Limb (tissue), 2 donors: ENCODE results near the gene INPP5J.
"Not testable (repeated sequence)": the region's sequence is repeated elsewhere in the genome, so short reads cannot be mapped to it uniquely, and the experiment has no call there.

Experiments
- DNase-seq, 2 donors: peaks; one replicate each; pipeline ENCODE4 v3.0.0-alpha.2; 2016; ENCODE audit errors: extremely low spot score in 2 of 2

Gene INPP5J, protein sequence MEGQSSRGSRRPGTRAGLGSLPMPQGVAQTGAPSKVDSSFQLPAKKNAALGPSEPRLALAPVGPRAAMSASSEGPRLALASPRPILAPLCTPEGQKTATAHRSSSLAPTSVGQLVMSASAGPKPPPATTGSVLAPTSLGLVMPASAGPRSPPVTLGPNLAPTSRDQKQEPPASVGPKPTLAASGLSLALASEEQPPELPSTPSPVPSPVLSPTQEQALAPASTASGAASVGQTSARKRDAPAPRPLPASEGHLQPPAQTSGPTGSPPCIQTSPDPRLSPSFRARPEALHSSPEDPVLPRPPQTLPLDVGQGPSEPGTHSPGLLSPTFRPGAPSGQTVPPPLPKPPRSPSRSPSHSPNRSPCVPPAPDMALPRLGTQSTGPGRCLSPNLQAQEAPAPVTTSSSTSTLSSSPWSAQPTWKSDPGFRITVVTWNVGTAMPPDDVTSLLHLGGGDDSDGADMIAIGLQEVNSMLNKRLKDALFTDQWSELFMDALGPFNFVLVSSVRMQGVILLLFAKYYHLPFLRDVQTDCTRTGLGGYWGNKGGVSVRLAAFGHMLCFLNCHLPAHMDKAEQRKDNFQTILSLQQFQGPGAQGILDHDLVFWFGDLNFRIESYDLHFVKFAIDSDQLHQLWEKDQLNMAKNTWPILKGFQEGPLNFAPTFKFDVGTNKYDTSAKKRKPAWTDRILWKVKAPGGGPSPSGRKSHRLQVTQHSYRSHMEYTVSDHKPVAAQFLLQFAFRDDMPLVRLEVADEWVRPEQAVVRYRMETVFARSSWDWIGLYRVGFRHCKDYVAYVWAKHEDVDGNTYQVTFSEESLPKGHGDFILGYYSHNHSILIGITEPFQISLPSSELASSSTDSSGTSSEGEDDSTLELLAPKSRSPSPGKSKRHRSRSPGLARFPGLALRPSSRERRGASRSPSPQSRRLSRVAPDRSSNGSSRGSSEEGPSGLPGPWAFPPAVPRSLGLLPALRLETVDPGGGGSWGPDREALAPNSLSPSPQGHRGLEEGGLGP

DNA sequence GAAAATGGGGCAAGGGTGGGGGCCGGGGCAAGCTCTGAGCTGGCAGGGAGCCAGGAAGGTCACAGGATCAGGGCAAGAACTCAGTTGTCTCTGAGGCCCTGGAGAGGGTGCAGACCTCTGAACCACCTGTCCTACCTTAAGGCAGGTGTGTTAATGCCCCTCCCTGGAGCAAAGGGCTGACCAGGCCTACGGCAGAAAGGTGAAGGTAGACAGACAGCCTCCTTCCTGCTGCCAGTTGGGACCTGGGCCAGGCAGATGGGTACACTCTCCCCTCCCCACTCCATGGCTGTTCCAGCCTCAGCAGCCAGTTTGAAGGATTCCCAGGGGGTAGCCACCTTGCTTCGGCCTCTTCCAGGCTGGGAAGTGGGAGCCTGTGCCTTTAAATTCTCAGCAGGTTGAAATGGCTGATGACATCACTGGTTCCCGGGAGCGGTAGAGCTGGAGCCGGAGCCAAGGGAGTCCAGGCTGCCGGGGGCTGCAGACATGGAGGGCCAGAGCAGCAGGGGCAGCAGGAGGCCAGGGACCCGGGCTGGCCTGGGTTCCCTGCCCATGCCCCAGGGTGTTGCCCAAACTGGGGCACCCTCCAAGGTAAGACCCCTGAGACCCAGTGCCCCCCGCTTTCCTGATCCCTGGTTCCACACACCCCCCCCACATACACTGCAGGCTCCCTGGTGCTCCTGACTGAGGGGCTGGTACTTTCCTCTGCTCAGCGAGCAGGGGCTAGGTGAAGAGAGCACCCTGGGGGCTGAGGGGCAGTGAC, at the start of gene INPP5J:
Gene INPP5J, plus strand, starts transcription at position 435 of the 760 bp plus-strand sequence. Its CDS starts 49 bp downstream, at position 484.
- DNase-seq: peak in 1 of 2 donors; percentile 68

DNA sequence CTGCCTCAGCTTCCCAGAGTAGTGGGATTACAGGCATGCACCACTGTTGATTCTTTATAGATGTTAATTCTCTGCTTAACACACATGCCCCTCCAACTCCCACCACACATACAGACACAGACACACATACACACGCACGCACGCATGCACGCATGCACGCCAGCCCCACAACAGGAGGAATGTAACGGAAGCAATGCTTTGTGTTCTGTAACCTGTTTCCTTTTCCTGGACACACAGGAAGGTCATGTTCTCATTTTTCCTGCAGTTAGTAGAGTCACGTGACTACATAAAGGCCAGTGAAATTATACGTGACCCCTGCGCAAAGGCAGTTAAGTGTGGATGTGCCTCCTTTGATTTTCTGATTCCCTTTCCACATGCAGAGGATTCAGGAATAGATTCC, 49.6 kb upstream of the INPP5J start:
- not testable (repeated sequence) for DNase-seq

DNA sequence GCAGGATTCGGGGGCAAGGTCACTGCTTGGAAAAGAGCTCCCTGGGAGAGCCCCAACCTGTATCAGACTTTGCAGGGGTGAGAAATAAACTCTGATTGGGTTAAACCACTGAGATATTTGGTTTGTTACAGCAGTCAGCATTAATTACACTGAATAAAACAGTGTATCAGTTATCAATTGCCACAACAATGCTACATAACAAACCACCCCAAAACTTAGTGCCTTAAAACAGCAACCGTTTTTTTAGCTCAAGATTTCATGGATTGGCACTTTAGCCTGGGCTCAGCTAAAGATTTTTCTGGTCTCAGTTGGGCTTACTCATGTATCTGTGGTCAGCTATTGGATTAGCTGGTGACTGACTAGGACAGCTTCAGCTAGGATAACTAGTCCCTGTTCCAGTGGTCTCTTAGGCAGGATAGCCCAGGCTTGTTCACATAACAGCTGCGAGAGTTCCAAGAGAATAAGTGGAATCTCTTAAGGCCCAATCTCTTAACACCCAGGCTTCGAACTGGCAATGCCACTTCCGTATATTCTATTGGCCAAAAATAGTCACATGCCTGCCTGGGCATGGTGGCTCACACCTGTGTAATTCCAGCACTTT, 49.1 kb upstream of the INPP5J start:
- not testable (repeated sequence) for DNase-seq

DNA sequence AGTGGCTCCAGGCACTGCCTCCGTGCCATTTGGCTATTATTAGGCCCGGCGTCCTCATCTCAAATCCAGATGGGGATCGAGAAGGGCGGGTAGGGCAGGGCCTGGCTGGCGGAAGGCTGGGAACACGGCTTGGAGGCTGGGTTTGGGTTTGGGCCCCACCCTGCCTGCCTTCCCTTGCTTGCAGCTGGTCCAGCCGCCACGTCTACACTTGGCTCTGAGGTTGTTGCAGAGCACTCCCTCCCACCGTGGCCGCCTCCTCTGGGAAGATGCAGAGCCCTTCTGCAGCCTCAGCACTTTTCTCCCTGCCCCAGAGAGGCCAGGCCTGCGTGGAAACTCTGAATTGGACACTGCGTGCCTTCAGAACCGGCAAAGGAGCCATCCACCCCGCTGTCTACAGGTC, 46.8 kb upstream of the INPP5J start:
- DNase-seq: peak; percentile 74 to 82

DNA sequence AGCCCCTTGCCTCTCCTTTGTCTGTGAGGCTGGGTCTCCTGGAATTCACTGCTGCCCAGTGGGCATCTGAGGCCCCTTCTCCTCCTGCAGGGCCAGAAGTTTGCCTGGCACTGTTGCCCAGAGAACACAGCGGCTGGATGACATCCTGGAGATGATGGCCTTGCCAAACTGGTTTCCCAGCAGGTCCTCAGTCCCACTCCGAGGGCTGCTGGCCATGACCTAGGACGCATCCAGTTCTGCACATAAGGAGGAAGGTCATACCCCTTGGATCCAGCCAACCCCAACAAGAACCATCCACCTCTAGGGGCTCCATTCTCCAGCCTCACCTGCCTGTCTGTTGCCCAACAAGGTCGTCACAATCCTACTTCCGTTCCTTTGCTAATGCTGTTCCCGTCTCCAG, 45.1 kb upstream of the INPP5J start:
- no peak for DNase-seq

DNA sequence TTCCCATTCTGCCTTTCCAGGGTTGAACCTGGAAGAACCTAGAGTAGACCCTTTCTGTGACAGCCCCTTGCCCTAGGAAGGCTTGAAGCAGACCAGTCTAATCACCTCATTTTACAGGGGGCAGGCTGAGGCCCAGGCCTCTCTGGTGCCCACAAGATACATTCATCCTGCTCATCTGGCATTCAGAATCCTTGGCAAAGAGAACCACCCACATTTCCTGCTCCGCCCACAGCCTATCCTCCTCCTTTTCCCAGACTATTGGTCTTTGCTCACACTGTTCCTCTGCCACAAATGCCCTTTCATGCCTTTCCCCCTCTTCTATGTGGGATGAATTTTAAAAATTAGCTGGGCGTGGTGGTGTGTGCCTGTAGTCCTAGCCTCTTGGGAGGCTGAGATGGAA, 44.4 kb upstream of the INPP5J start:
- not testable (repeated sequence) for DNase-seq

DNA sequence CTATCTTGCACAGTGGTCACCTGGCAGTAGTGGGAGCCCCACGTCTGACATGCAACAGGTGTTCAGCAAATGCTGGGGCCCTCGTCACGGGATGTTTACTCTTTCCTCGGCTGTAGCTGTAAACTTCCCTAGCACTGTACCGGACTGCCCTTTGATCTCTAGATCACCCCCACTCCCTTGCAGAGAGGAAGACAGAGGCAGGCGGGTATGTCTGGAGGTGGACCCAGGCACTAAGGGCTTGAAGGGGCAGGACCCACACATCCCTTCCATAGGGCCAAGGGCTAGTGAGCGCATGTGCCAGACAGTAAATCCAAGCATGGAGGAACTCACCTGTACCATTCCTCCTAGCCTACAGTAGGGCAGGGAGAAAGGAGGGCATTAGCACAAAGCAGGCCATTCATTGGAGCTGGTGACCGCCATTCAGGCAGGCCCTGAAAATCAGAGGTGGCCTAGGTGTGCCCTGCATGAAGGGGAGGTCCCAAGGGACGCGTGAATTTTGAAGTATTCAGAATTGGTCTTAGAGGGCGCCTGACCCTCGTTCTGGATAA, 43.6 kb upstream of the INPP5J start:
- DNase-seq: no peak

DNA sequence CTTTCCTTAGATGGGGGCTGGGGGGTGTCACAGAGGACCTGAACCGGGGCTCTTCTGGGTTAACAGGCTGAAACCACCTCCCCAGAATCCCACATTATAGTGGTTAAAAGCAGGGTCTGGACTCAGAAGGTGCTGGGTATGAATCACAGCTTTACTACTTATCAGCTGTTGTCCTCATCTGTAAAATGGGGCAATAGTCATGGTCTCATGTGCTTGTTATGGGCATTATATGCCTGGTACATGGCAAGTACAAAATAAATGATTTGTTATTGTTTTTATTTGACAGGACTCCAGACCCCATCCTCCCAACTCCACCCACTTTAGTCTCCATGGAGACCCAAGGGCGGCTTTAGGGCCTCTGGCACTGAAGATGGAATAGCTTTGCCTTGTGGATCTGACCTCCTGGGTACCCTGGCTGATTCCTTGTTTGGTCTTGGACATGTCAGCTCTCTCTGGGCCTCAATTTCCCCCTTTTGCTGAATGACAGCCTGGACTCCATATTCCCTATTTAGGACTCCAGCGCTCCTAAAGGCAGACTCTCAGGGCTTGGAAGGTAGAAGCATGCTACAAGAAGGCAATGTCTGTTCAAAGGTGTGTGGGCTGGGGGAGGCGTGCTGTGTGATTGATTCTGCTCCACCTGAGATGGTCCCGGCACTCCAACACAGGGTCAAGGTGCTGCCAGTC, 42.5 kb upstream of the INPP5J start:
- no peak for DNase-seq

DNA sequence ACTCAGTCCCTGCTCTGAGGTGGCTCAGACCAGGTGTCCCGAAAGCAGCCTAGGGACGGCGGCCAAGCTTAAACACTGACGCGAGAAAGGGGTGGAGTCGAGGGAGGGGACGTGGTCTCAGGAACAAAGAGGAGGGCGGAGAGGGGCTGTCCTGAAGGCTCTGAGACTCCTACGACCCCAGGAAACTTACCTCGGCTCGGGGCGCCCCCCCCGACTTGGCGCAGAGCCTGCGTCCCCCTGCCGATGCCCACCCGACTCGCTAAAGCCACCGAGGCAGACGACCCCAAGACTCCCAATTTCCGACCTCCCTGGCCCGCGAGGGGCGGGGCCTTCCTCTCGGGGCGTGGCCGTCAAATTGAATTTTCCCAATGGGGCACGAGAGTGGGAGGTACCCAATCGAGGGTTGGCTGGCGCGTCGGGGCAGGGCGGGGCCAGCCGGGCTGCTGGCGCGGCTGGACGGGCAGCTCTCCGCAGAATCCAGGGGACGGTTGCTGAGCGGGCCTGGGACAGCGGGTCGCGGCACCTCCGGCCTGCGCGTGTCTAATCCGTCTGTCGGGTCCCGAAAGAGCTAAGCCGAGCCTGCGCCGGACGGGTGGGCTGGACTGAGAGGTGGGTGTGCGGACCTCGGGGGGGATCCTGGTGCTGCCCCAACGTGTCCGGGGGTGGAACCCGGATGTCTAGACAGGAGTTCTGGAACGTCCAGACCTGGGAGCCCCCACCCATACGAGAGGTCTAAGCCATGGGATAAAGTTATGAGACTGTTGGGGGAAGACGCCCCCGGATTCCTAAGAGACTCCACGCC, 41.7 kb upstream of the INPP5J start, which contains the start of gene SMTN:
Gene SMTN, plus strand, starts transcription at position 471 of the 802 bp plus-strand sequence. CDS start 1,941 bp downstream, outside the sequence.
- DNase-seq: peak; percentile 93 to 97

DNA sequence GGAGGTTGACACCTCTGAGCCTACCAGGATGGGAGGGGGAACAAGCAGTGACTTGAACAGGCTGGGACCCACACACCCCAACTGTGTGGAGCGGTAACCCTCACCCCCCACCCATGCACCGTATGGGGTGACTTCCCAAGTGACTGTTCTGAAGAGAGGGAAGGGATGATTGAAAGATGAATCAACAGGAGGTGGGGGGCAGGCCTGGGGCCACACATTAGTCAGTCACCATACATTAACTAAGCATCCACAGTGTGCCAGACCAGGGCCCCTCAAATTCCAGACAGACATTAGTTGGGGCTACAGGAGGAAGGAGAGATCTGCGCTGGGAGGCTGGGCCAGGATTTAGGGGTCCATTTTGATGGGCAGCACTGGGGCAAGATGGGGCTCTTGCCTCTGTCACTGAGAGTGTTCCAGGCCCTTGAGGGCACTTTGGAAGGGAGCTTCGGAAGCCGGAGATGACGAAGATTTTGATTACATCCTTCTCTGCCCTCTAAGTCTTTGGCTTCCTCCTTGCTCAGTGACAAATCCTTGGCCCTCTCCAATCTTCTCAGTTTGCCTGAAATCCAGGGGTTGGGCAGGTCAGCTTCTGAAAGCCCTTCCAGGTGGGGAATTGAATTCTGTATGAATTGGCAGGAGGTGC, 40.7 kb upstream of the INPP5J start:
- no peak for DNase-seq

DNA sequence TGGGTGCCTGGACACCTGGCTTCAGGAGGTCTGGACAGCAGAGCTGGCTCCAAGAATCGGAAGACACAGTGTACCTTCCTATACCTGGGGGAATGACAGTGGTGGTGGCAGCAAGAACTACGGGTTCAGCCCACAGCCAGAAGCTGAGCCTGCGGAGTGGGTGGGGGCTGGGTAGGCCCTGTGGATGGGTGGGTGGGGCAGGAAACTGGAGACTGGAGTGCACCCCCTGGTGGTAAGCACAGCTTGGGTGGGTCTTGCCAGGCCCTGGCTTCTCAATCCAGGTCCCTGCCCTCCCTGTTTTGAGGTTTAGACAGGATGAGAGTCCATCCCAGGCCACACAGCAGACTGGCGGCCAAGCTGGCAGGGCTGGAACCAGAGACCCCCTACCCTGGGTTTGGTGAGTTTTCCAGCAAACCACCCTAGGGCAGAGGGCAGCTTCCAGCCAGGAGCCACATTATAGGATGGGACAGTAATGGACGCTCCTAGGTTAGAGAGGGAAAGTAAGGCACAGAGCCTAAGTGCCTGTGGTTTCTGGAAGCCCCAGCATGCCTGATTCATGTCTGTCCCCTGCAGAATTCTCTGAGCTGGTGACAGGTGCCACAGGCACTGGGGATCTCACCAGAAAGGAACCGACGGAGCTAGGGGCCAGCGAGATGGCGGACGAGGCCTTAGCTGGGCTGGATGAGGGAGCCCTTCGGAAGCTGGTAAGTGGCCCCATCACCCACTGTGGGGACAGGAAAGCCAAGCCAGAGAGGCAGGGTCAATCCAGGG, 40.0 kb upstream of the INPP5J start:
- DNase-seq: peak in 1 of 2 donors; percentile 67

DNA sequence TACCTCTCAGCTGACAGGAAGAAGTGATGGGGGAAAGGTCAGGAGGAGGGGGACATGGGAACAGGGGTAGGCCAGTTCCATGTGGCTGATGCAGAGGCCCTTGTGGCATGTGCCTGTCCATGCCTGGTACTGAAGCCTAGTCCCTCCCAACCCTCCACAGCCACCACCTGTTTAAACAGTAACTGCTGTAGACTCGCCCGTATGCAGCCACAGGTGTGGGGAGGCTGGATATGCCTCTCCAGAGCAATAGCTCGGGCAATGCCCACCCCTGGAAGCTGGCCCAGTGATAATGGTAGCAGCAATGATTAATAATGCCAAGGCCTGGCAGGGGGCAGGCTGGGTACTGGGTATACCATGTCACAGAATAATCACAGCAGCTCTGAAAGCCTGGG, 39.4 kb upstream of the INPP5J start:
- DNase-seq: no peak

DNA sequence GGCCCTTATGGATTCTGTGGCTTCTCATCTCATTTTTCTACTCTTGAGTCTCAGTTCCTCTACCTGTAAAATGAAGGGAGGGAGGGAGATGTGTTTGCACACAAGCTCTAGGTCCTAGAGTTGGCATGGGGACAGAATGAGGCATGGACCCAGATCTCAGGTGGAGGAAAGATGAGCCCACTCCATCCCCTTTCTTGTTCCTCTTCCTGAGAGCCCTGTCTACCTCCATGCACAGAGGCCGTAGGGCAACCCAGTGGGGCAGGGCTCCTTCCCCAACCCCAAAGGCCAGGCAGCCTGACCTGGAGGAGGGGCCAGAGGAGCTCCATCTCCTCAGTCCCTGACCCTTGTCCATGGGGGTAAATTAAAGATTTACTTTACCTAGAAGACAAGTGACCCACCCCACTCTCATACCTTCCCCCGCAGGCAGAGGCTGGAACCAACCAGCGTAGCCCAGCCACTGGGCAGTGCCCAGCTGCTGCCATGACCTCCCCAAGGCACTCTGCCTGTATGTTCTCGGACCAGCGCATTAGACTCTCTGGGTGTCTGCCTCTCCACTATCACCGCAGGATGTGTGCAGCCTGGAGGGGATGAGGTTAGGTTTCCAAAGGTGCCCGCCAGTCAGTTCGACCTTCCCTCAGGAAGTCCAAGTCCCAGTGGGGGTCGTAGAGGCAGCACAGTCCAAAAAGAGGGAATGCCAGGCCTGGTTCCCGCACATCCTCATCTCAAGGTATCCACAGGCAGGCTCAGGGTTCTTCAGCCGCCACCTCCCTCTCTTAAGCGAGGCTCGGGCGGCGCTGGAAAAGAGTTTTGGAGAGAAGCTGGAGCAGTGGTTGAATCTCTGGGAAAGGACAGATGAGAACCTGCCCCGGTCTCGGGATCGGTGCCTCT, 38.6 kb upstream of the INPP5J start:
- DNase-seq: peak in 1 of 2 donors; percentile 63

DNA sequence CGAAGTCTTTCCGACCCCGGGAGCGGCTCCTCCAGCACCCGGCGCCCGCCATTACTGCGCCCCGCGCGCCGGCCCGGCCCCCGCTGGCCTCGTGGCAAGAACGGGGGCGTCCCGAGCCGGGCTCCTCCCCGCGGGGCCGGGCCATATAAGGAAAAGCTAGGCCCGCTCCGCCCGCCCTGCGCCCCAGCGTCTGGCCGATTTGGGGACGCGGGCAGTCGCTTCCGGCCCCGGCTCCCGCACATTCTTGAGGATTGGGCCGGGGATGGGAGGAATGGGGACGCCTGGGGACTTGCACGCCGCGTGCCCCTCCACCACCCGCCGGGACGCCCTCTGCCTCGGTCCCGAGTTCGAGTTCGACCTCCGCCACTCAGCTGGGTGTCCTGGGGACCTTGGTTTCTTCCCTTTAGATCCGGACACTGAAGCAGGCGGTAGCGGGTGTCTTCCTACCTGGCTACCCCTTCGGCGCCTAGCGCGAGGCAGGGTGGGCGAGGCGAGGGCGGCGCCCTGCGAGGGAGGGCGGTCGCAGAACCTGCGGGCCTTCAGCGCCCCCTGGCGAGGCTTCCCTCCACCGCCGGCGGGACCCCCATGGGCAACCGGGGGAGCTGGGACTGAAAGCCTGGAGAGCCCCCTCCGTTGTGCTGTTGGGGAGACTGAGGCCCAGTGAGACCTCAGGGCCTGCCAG, 37.8 kb upstream of the INPP5J start:
- peak; percentile 85 to 90 for DNase-seq

DNA sequence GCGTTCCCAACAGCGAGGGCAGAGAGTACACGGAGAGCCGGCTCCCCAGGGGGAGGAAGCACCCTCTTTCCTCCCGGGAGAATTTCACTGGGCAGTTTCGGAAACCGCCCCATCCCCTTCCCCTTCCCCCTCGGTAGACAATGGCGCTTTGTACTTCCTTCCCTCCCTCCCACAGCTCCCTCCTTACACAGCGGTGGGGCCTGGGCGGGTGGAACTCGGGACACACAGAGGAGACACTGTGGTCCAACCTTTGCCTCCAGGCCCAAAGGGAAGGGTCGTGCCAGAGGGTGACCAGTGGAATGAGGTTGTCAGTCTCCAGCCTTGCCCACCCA, 37.3 kb upstream of the INPP5J start:
- no peak for DNase-seq

DNA sequence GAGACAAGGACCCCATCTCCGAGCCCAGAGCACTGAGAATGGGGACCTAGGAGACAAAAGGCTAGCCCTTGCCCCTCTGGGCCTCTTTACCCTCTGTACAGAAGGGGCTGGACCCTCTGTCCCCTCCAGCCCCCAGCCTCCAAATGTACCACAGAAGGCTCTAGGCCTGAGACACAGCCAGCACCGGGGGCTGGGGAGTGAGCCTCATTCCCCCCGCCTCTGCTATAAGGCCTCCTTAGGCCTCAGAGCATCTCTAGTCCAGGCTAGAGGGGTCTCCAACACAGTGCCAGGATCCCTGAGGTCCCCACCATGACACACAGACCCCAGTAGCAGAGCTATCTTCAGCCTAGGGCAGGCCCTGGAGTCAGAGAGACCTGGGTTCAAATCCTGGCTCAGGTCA, 36.8 kb upstream of the INPP5J start:
- DNase-seq: no peak
